NK-92 (cell line): ENCODE results near the gene XXYLT1.
"Not testable (repeated sequence)": the region's sequence is repeated elsewhere in the genome, so short reads cannot be mapped to it uniquely, and the experiment has no call there.

Source experiments
- DNase-seq: peaks from one replicate; lab custom pipeline; 2025; ENCODE audit not compliant: unreplicated experiment; lab: John Stamatoyannopoulos, UW

XXYLT1 gene

DNA sequence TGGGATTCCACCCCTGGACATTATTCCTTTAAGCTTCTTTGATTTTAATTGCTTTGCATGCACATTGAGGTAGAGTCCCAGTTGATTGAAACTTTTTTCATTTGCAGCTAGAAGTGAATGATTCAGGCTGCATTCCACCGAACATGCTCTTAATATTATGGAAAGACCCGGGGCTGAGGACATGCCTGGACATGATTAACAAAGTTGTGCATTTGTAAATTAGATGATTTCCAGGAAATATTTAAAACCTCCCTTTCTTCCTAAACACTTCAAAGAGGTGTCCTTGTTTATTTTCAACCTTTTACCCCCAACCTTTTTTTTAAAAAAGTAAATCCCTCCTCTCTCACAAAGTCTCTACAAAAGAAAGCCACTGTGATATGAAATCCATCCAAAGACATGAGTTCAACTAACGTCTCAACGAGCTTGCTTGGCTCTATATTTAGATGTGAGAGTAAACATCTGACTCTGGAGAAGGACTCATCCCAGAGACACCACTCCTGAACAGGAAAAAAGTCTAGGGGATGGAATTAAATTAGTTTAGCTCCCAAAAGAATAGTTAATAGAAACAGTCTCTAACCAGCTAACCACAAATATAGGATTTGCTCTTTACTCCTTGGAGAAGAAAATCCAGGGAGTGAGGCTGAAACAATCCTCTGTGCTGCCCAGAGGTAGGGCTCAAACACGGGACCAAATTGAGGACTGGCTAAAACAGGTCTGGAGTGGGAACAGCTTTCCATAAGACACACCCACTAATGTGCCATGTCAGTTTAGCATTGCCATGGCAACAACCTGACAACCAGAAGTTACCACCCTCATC is 83.1 kb downstream of the XXYLT1 start:
- DNase-seq: no peak

- DNase-seq: not testable (repeated sequence)
Observed at GRCh38 chr3:195186710-195187047, 84.3 kb downstream of the XXYLT1 start.

GRCh38 chr3:195186041-195186709 is 84.8 kb downstream of the XXYLT1 start:
- no peak for DNase-seq

GRCh38 chr3:195185583-195185982 is 85.4 kb downstream of the XXYLT1 start:
- no peak for DNase-seq

- DNase-seq: no peak
Observed at GRCh38 chr3:195184716-195185421, 86.1 kb downstream of the XXYLT1 start.

DNA sequence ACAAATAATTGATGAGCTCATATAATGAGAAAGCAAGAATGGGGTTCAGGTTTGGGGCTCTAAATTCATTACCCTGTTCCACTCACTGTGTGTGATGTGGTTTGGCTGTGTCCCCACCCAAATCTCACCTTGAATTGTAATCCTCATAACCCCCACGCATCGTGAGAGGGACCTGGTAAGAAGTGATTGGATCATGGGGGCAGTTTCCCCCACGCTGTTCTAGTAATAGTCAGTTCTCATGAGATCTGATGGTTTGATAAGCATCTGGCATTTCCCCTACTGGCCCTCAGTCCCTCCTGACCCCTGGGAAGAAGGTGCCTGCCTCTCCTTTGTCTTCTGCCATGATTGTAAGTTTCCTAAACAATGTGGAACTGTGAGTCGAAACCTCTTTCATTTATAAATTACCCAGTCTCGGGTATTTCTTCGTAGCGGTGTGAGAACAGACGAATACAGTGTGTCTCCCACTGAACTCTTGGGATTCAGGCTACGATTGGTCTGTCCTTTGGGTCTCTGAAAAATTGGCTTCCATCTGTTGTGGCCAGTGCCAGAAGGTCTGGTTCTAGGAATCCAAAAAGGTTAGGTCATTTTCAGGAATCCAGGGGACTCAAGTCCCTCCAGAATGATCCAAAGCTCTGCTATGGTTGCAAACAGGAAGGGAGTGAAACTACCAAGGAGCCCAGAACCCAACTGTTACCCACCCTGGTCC is 87.7 kb downstream of the XXYLT1 start:
- no peak for DNase-seq

DNA sequence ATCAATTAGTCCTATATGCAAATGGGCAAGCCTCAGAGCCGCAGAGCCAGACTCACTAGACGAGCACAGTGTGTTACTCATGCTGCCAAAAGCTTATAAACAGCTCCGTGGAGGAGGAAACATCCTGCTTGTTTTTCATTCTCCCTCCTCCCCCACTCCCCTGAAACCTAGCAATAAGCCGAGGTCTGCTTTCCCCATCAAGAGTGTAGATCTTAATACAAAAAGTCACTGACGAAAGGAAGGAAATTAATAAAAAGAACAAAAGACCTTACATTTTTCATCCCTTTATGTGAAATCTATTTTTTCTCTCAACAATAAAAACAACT is 88.5 kb downstream of the XXYLT1 start:
- DNase-seq: no peak

DNA sequence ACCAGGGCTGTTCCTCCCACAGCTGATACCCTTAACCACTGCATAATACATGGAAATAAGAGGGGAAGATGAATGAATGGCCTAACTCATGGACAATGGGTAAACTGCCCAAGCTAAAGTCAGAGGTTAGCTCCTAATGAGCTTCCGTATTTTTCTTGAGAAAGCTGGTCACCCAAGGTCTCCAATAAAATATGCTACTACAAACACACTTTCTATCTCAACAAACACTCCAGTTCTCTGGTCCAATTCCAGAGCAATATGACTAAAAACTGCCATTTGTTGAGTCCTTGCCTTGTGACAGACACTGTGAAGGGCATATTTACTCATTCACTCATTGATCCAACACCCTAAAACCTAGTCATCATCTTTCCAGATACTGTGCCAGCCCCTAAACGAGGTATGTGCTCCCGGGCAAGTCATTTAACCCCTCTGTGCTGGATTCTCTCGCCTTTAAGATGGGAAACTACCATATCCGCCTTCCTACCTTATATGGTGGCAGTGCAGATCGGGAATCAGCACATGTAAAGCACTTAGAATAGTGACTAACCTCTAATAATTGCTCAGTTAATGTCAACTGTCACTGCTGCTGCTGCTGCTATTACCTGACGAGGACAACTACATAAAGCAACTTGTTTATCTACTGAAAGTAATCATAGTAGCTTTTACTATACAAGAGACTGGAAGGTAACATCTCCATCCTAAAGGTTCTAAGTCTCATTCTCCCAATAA is 89.1 kb downstream of the XXYLT1 start:
- no peak for DNase-seq

DNA sequence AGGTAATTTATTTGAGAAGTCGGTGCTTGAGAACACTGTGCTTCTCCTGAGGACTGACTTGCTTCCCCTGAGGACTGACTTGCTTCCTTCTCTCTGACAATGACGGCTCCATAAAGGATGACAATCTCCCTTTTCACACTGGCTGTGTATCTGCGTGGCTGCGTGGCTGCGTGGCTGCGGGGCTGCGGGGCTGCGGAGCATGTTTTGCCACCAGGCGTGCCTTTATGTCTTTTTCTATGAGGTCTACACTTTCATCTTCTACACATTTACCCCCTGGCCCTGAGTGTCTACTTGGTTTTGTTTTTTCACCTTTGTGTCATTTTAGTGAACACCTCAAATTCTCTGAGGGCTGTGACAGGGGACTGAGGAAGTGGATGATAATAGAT is 89.9 kb downstream of the XXYLT1 start:
- DNase-seq: no peak

GRCh38 chr3:195180490-195181112 is 90.4 kb downstream of the XXYLT1 start:
- DNase-seq: no peak

DNA sequence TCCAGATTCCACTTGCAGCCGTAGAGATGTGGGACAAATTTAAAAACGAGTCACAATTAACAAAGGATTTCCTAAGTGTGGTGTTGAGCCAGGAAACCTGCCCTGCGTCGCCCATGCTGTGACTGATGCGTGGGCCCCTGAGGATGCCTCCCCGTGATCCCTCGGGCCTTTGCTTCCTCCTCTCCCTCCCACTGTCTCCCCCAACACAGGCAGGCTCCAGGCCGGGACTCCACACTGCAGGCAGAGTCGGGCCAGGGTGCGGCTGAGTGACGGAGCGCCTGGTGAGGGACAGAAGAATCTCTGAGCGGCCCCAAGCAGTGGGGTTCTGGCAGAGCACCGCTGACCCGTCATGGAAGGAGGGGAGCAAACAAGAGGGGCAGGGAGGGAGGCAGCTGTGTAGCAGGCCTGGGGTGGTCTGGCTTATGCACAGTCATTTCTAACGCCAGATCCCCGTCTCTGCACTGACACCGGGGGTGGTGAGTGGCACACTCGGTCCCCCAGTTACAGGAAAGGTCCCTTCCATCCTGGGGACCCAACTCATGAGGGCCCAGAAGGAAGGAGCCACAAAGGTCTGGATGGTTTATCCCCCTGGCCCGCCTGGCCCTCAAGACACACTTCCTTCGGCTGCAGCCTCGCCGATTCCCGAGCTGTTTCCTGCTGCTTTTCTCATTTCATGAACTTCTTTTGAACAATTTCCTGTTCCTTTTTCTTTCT is 91.0 kb downstream of the XXYLT1 start:
- DNase-seq: no peak

DNA sequence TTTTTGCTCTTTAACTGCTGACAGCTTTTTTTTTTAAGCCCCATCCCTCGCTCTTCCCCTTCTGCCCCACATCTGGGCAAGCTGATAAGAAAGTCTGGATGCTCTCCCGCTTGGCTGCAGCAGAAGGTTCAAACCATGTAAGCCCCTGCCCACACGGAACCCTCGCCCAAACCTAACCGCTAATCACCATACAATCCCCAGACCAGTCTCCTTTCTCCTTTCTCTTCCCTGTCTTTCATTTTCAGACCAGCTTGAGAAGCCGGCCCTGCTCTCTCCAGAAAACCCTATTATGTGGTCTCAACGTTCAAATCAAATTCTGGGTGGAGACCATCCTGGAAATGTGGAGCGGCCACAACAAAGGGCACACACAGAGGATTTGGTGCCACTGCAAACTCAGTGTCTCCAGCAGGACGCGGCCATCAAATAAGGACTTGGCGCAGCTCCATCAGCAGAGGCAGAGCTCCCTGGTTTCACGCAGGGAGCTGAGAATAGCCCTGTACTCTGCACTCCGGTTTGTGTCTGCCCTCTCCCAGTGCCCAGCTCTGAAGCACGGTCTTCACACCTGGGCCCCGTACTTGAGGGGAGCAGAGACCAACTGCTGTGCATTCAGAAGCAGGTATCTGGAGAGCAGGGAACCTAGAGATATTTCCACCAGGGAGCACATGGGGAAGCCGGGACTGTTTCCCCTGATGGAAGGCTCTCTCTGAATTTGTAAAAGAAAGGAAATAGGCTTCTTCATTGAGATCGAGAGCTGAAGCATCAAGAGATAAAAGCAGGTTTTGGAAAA is 92.6 kb downstream of the XXYLT1 start:
- DNase-seq: no peak

DNA sequence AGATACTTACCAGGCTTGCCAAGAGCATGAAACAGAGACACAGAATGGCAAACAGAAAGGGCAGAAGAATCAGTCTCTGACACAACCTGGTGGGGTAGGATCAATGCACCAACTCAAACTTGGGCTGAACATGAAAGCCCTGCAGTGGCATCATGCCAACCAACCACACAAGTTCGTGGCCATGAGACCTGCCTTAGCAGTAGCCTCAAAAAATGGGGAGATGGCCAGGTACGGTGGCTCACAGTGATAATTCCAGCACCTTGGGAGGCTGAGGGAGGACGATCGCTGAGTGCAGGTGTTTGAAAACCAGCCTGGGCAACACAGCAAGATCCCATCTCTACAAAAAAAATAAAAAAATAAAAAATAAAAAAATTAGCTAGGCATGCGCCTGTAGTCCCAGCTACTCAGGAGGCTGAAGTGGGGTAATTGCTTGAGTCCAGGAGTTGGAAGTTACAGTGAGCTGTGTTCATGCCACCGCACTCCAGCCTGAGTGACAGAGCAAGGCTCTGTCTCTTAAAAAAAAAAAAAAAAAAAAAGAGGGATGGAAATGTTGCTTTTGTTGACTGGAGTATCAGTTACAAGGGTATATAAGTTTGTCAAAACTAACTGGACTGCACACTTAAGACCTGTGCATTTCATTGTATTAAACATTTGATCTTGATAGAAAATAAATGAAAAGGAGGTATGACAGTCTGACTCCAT is 93.4 kb downstream of the XXYLT1 start:
- no peak for DNase-seq

- no peak for DNase-seq
Observed at GRCh38 chr3:195176776-195177175, 94.2 kb downstream of the XXYLT1 start.

DNA sequence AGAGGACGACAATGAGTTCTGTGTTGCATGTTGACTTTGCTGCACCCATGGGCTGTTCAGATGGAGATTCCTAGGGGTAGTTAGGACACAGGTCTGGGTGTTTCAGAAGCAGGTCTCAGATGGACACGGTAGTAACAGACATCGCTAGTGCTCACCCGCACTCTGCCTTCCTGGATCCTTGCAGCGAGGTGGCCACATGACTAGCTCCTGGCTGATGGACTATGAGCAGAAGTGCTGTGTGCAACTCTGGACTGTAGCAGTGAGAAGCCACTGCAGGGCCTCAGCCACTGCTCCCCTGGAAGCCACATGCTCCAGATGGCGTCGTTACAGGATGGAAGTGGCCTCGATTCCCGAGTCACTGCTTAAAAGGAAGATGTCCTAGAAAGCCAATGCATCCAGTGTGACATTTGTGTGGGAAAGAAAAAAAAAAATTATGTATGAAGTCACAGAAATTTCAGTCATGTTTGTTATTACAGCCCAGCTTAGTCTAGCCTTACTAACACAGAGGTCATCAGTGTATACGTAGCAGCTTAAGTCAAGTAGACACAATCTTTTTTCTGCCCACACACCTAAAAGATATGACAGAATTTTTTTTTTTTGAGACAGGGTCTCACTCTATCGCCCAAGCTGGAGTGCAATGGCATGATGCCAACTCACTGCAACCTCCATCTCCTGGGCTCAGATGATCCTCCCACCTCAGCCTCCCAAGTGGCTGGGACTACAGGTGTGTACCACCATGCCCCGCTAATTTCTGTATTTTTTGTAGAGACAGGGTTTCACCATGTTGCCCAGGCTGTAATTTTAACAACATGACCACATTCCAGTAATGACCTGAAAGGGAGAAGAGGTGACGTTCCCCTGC is 95.3 kb downstream of the XXYLT1 start:
- DNase-seq: no peak

DNA sequence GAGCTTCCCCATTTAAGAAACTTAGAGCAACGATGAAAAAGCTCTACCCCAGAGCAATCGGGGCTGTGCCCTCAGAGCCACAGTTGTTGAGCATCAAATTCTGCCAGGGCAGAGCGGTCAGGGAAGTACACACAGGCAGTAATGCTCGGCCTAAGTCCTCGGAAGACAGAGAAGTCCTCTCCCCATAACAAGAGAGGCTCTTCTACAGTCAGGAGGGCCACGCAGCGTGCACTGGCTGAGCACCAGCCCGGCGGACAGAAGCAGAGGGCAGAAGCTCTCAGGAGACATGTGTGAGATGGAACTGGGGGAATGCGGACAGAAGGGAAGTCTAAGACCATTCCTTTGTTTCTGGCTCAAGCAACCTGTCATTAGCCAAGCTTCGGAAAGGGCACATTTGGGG is 95.9 kb downstream of the XXYLT1 start:
- DNase-seq: no peak

DNA sequence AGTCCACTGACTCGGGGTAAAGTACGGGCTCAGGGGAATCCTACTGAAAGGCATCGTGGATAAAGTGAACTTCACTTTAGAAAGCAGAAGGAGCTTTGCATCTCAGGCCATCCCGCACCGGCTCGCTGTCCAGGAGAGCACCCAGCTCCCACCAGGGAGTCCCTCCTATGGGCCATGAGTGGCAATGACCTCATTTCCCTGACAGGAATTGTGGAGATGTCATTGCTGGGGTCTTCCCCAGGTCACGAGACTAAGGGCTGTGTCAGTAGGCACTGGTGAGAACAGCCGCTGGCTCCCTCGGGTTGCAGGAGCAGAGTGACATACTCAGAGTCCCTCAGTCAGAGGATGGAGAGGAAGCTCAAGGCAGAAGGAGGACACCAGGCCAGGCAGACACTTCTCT is 97.3 kb downstream of the XXYLT1 start:
- DNase-seq: no peak

DNA sequence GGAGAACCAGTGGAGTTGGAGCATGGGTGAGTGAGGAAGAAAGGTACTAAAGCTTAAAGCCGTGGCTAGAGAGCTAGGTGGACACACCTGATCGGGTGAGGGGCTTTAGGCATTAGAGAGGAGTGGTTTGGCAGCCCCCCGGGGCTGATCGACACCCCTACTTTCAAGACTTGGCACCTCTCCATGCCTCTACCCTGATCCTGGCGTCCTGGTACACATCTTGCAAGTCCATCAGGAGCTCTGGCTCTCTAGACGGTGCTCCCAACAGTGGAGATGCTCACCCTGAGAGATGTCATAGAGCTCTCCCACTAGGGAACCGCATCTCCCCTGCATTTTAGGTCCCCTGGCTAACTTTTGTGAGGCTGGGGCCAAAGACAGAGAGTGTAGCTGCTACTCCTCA is 98.1 kb downstream of the XXYLT1 start:
- no peak for DNase-seq
